Upper lobe of right lung (tissue), 1 donor: Measurements from ENCODE around the gene DNAAF1. TPM values are rescaled to one million over a fixed set of nuclear protein-coding genes. Genes with fewer than 3 reads are reported as not detected.

Experiments used
- ATAC-seq: fragments of 200-7000 bp; cut with Tn5 transposase; one replicate; pipeline ENCODE4 v1.9.1; 2020; ENCODE audit warnings: mild to moderate bottlenecking, moderate library complexity
- DNase-seq: peaks from one replicate; pipeline ENCODE4 v3.0.0-alpha.2; 2020
- H3K27ac ChIP-seq: fragments of 200-600 bp; one replicate; pipeline ENCODE4 v1.8.0; 2022
- H3K27me3 ChIP-seq: fragments of 200-600 bp; one replicate; pipeline ENCODE4 v1.8.0; 2022; ENCODE audit warnings: mild to moderate bottlenecking
- H3K36me3 ChIP-seq: fragments of 200-600 bp; one replicate; pipeline ENCODE4 v1.8.0; 2022
- H3K4me1 ChIP-seq: fragments of 200-600 bp; one replicate; pipeline ENCODE4 v1.8.0; 2022
- H3K4me3 ChIP-seq: fragments of 200-600 bp; one replicate; pipeline ENCODE4 v1.8.0; 2022; ENCODE audit warnings: mild to moderate bottlenecking
- H3K9me3 ChIP-seq: fragments of 200-600 bp; one replicate; pipeline ENCODE4 v1.8.0; 2022
- intact Hi-C: fragments of 100-400 bp; cut with DNase I; formaldehyde crosslinking; loops from one replicate; pipeline ENCODE4 v1.11.0; 2022
- total RNA-seq: library from RNA; stranded (reverse); fragmentation: NEBNext Ultra II Directional; extraction: Animal tissue kit (Norgen Biotek cat#: 25700); gene quantifications from one replicate; pipeline ENCODE4 v1.2.1, GENCODE V29; 2021
- TF ChIP-seq, protein P1 (sequence below): fragments of 200-600 bp; IDR thresholded peaks from one replicate; pipeline ENCODE4 v1.8.0; 2022; ENCODE audit warnings: antibody characterized with exemption
- donor health status: DM: no; HTN: yes; CAD: no; lungs with severe emphysema.

The DNAAF1 gene
- total RNA-seq, 1 donor from 2014 or later, result 0.49 TPM

DNA sequence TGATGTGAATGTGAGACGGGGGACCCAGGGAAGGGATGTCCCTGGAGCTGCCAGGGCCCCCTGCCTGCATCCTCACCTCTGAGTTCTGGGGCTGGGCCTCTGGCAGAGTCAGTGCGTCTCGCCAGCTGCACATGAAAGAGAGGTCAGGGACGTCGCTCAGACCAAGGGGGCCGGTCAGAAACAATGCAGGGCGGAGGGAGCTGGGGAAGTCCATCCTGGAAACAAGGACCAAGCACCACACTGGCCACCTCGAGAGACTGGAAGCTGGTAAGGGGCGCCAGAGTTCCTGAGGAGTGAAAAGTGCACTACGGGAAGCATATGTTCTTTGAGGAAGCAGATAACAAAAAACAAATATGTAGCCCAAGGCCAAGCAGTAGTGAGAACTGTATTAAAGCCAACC lies 39.7 kb downstream of the DNAAF1 start:
- ATAC-seq (no peak), DNase-seq (peak; percentile 67)
- peaks cover 22% of the 10 kb centered on the region for H3K4me1 ChIP-seq
- H3K27ac ChIP-seq, result peak overlapping the region; percentile 63
- H3K27me3 ChIP-seq, result no peaks in the 10 kb centered on the region
- peak overlapping the region; percentile 96 for H3K4me3 ChIP-seq
- peaks cover 42% of the 10 kb centered on the region for H3K36me3 ChIP-seq
- no peaks in the 10 kb centered on the region for H3K9me3 ChIP-seq
- intact Hi-C loops, result loop anchor here (10.0 kb wide), 1 partner anchor 100 kb away; no protein-coding TSS in a partner anchor
- TF ChIP-seq, protein P1, sequence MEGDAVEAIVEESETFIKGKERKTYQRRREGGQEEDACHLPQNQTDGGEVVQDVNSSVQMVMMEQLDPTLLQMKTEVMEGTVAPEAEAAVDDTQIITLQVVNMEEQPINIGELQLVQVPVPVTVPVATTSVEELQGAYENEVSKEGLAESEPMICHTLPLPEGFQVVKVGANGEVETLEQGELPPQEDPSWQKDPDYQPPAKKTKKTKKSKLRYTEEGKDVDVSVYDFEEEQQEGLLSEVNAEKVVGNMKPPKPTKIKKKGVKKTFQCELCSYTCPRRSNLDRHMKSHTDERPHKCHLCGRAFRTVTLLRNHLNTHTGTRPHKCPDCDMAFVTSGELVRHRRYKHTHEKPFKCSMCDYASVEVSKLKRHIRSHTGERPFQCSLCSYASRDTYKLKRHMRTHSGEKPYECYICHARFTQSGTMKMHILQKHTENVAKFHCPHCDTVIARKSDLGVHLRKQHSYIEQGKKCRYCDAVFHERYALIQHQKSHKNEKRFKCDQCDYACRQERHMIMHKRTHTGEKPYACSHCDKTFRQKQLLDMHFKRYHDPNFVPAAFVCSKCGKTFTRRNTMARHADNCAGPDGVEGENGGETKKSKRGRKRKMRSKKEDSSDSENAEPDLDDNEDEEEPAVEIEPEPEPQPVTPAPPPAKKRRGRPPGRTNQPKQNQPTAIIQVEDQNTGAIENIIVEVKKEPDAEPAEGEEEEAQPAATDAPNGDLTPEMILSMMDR, result no peak

DNA sequence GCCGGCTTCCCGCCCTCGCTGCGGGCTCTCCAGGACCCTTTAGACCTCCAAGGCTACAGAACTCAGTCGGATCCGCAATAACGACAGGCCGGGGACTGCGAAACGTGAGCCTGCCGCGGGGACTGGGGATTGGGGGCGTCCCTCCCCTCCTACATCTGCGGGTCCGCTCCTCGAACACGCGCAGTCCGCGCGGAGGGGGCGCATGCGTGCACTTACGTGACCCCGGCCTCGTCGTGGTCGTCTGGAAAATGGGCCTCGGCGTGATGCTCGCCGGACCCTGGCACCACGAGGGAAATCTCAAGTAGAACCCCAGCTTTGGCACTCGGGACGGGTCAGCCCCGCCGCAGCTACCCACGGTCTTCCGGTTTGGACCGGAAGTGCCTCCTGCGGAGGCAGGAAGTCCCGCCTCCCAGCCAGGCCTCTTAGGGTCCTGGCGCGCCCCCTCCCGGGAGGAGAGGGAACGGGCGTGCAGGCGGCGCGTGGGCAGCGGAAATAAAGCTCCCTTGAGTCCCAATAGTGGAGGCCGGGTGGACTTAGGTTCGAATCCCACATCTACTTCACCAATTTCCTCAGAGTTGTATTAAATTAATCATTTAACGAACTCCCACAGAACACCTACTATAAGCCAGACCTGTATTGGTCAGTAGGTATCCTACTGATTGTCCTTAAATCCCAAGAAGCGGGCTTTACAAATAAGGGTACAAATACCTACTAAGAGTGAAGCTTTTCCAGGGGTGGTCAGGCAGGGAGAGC lies 41.8 kb downstream of the DNAAF1 start, which contains the start of gene TAF1C:
Gene TAF1C, minus strand, starts transcription at position 373 of the 753 bp plus-strand sequence. CDS start 2,069 bp downstream, outside the sequence.
- intact Hi-C loops, result loop anchor here (10.0 kb wide), 1 partner anchor 102 kb away; no protein-coding TSS in a partner anchor
- ATAC-seq (peak; percentile 98), DNase-seq (peak; percentile 95)
- Histone ChIP-seq H3K36me3 (peaks cover 21% of the 10 kb centered on the region), H3K27ac (peak within 1 kb of the TSS; percentile 80), H3K27me3 (no peaks in the 10 kb centered on the region), H3K4me1 (peaks cover 22% of the 10 kb centered on the region), H3K4me3 (peak within 1 kb of the TSS; percentile 96), H3K9me3 (no peaks in the 10 kb centered on the region)
- TF ChIP-seq, protein P1, result peak; percentile 91

DNA sequence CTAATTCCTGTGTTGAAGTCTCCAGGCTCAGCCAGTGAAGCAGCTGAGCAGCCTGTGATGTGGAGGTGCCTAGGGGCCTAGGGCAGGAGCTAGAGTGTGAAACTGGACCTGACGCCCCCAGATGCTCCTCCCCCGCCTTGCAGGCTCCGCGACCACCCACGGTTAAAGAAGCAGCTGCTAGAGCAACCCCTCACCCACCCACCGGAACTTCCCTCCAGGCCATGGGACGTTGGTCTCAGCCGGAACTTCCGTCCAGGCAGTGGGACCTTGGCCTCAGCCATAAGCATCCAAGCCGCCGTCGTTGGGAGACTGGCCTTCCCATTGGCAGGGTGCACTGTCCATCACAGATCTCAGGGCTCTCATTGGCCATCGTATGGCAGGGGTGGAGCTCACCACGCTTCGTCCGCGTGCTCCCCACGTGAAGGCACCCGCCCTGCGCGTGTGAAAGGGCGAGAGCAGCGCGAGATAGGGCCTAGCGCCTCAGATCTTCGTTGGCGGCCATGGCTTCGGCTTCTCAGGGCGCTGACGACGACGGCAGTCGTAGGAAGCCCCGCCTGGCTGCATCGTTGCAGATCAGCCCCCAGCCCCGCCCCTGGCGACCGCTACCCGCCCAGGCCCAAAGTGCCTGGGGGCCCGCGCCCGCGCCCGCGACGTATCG lies 45.8 kb downstream of the DNAAF1 start, which contains the start of gene ADAD2:
Gene ADAD2, plus strand, starts transcription at position 427 of the 658 bp plus-strand sequence. Its CDS starts 74 bp downstream, at position 501.
- TF ChIP-seq, protein P1, result no peak
- no peak for DNase-seq
- no peaks in the 10 kb centered on the region for H3K36me3 ChIP-seq

DNA sequence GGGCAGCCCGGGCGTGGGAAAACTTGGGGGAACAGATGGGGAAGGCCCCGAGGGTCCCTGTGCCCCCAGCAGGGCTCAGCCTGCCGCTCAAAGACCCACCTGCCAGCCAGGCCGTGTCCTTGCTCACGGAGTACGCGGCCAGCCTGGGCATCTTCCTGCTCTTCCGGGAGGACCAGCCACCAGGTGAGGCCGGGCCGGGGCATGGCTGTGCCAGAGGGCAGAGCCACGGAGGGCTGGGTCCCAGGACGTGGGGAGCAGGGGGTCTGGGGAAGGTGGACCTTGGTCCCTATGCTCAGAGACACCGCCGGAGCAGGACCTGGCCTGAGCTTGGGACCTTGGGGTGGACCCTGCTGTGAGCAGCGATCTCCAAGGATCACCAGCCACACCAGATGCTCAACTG lies 46.4 kb downstream of the DNAAF1 start:
- no peak for ATAC-seq
- no peak overlapping the region for H3K4me3 ChIP-seq
- H3K27ac ChIP-seq, result no peak overlapping the region
- H3K4me1 ChIP-seq, result no peaks in the 10 kb centered on the region
- TF ChIP-seq, protein P1, result no peak
- H3K9me3 ChIP-seq, result no peaks in the 10 kb centered on the region
- intact Hi-C loops, result no loop called here
- H3K36me3 ChIP-seq, result no peaks in the 10 kb centered on the region
- DNase-seq, result no peak
- no peaks in the 10 kb centered on the region for H3K27me3 ChIP-seq

More for the DNA sequence above, 45.8 kb downstream of the DNAAF1 start, which contains the start of gene ADAD2:
- Histone ChIP-seq H3K27ac (no peak within 1 kb of the TSS), H3K9me3 (no peaks in the 10 kb centered on the region), H3K4me1 (no peaks in the 10 kb centered on the region), H3K4me3 (no peak within 1 kb of the TSS), H3K27me3 (no peaks in the 10 kb centered on the region)
- intact Hi-C loops, result no loop called here
- no peak for ATAC-seq

DNA sequence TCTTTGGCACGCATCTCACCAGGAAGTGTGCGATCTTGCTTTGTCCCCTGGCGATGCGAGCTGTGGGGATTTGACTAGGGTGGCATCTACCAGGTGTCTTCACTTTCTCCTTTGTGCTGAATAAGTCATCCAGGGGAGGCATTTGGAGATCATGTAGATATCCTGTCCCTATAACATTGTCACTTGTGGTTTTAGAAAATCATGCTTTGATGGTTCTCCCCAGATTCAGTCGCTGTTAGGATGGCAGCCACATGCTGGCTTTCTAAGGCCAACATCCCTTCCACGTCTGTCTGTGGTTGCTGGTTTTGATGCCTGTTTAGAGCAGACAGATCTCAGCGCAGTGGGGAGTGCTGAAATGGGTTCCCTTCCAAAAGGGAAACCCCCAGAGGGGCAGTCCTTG lies 48.4 kb downstream of the DNAAF1 start:
- Histone ChIP-seq H3K4me1 (no peaks in the 10 kb centered on the region), H3K36me3 (no peaks in the 10 kb centered on the region), H3K27me3 (no peaks in the 10 kb centered on the region), H3K4me3 (no peak overlapping the region), H3K9me3 (no peaks in the 10 kb centered on the region), H3K27ac (no peak overlapping the region)
- no peak for DNase-seq
- no peak for ATAC-seq
- TF ChIP-seq, protein P1, result no peak
- intact Hi-C loops, result no loop called here
